Osteocyte (in vitro differentiated cells): Measurements from ENCODE around the gene RPL3. TPM values are rescaled to one million over a fixed set of nuclear protein-coding genes. Genes with fewer than 3 reads are reported as not detected.
A peak's percentile ranks its signal among the peaks of the same experiment; 100 is the strongest.

ENCODE experiments used
- DNase-seq: peaks from one replicate; pipeline ENCODE4 v3.0.0; 2021; ENCODE audit warnings: mixed read lengths; ENCODE audit not compliant: unreplicated experiment; ENCODE audit errors: extremely low spot score
- H3K27ac Mint-ChIP-seq: one replicate; pipeline ENCODE4 v1.8.0; 2021; ENCODE audit warnings: mild to moderate bottlenecking, mixed read lengths; ENCODE audit not compliant: unreplicated experiment
- H3K27me3 Mint-ChIP-seq: one replicate; pipeline ENCODE4 v1.8.0; 2021; ENCODE audit warnings: mixed read lengths; ENCODE audit not compliant: unreplicated experiment
- H3K36me3 Mint-ChIP-seq: one replicate; pipeline ENCODE4 v1.8.0; 2021; ENCODE audit warnings: mixed read lengths; ENCODE audit not compliant: unreplicated experiment
- H3K4me1 Mint-ChIP-seq: one replicate; pipeline ENCODE4 v1.8.0; 2021; ENCODE audit warnings: mixed read lengths; ENCODE audit not compliant: unreplicated experiment
- H3K4me3 Mint-ChIP-seq: one replicate; pipeline ENCODE4 v1.8.0; 2021; ENCODE audit warnings: mild to moderate bottlenecking, moderate library complexity, mixed read lengths; ENCODE audit not compliant: unreplicated experiment
- H3K9me3 Mint-ChIP-seq: one replicate; pipeline ENCODE4 v1.8.0; 2021; ENCODE audit warnings: mixed read lengths; ENCODE audit not compliant: unreplicated experiment
- CTCF ChIP-seq: fragments of 200-600 bp; sonication (generic); IDR thresholded peaks from 2 replicates; pipeline ENCODE4 v1.5.0; 2021; ENCODE audit warnings: antibody characterized with exemption, mild to moderate bottlenecking, moderate library complexity
- total RNA-seq: library from RNA; stranded (reverse); gene quantifications from 2 replicates; pipeline ENCODE4 v1.2.1, GENCODE V29; 2021

The RPL3 gene
- total RNA-seq, 1 donor from 2014 or later: 1,792 TPM

- Mint-ChIP-seq H3K27me3 (no peaks in the 10 kb centered on the region), H3K4me3 (no peak overlapping the region), H3K27ac (peak overlapping the region; percentile 56), H3K4me1 (peaks cover 53% of the 10 kb centered on the region), H3K36me3 (no peaks in the 10 kb centered on the region), H3K9me3 (no peaks in the 10 kb centered on the region)
- TF ChIP-seq CTCF: peak; percentile 38
- DNase-seq: no peak
These were observed 45.5 kb upstream of the RPL3 start for GRCh38 chr22:39364714-39365491.

- peaks cover 53% of the 10 kb centered on the region for H3K4me1 Mint-ChIP-seq
- DNase-seq: no peak
- H3K36me3 Mint-ChIP-seq: no peaks in the 10 kb centered on the region
- H3K9me3 Mint-ChIP-seq: no peaks in the 10 kb centered on the region
- no peak overlapping the region for H3K4me3 Mint-ChIP-seq
- no peak for TF ChIP-seq CTCF
- no peaks in the 10 kb centered on the region for H3K27me3 Mint-ChIP-seq
- H3K27ac Mint-ChIP-seq: peak overlapping the region; percentile 64
These were observed 44.5 kb upstream of the RPL3 start for GRCh38 chr22:39363751-39364515.

- Mint-ChIP-seq H3K4me1 (peaks cover 46% of the 10 kb centered on the region), H3K27ac (peak overlapping the region; percentile 64), H3K36me3 (peaks cover 3% of the 10 kb centered on the region), H3K27me3 (no peaks in the 10 kb centered on the region), H3K4me3 (no peak overlapping the region), H3K9me3 (no peaks in the 10 kb centered on the region)
- TF ChIP-seq CTCF: no peak
- no peak for DNase-seq
These were observed 43.5 kb upstream of the RPL3 start for GRCh38 chr22:39362932-39363331.

GRCh38 chr22:39362271-39362670 is 42.8 kb upstream of the RPL3 start:
- Mint-ChIP-seq H3K36me3 (peaks cover 3% of the 10 kb centered on the region), H3K27ac (no peak overlapping the region), H3K27me3 (no peaks in the 10 kb centered on the region), H3K9me3 (no peaks in the 10 kb centered on the region), H3K4me3 (no peak overlapping the region), H3K4me1 (peaks cover 44% of the 10 kb centered on the region)
- no peak for TF ChIP-seq CTCF
- DNase-seq: no peak

- Mint-ChIP-seq H3K36me3 (peaks cover 3% of the 10 kb centered on the region), H3K4me3 (no peak overlapping the region), H3K4me1 (peaks cover 40% of the 10 kb centered on the region), H3K27me3 (no peaks in the 10 kb centered on the region), H3K9me3 (no peaks in the 10 kb centered on the region), H3K27ac (no peak overlapping the region)
- DNase-seq: no peak
- no peak for TF ChIP-seq CTCF
These were observed 42.1 kb upstream of the RPL3 start for GRCh38 chr22:39361496-39361895.
